T-cell (primary cell): ENCODE results near the gene ARL17B. TPM values are rescaled to one million over a fixed set of nuclear protein-coding genes. Genes with fewer than 3 reads are reported as not detected.
"Not testable (repeated sequence)": the region's sequence is repeated elsewhere in the genome, so short reads cannot be mapped to it uniquely, and the experiment has no call there.

Experiments
- ATAC-seq, 4 experiments: fragments of 200-7000 bp in 3 of 4; fragments of 150-1000 bp in 1 of 4; cut with Tn5 transposase; replicated peaks in 1 of 4; 1 replicate in 3 of 4; 2 replicates in 1 of 4; pipeline ENCODE4 v1.10.0; 2021; ENCODE audit warnings: moderate library complexity in 3 of 4, mild to moderate bottlenecking in 2 of 4, moderate number of reproducible peaks in 1 of 4
- CTCF ChIA-PET, 2 donors: fragments of 300-600 bp; sonication (Branson Sonifier 250); formaldehyde crosslinking; loops; one replicate each; lab custom pipeline; 2022; ENCODE audit warnings: antibody characterized with exemption in 2 of 2; lab: Charles Lee
- POLR2A ChIA-PET, 2 donors: fragments of 300-600 bp; sonication (Branson Sonifier 250); formaldehyde crosslinking; loops; one replicate each; lab custom pipeline; 2022; ENCODE audit warnings: antibody characterized with exemption in 2 of 2; lab: Charles Lee
- DNase-seq, 35 experiments: peaks; one replicate each; pipeline versions ENCODE4 v3.0.0 to v3.0.0-alpha.2; 2013 to 2023
- H3K27ac ChIP-seq: one replicate; pipeline ENCODE4 v1.5.1; 2013; ENCODE audit warnings: low read length
- H3K27me3 ChIP-seq, 2 experiments: replicated peaks in 1 of 2; 1 replicate in 1 of 2; 2 replicates in 1 of 2; pipeline versions ENCODE4 v1.6.1 to v1.7.0; 2013; ENCODE audit warnings: low read length in 1 of 2, mixed read lengths in 1 of 2; ENCODE audit not compliant: control insufficient read depth in 2 of 2, insufficient read depth in 2 of 2; ENCODE audit errors: extremely low read depth in 1 of 2
- H3K36me3 ChIP-seq, 2 donors: 1 replicate in 1 of 2; 2 replicates in 1 of 2; pipeline versions ENCODE4 v1.6.1 to v1.7.0; 2013; ENCODE audit warnings: low read length in 1 of 2; ENCODE audit not compliant: control insufficient read depth in 2 of 2, insufficient read depth in 1 of 2; ENCODE audit errors: extremely low read depth in 1 of 2
- H3K4me1 ChIP-seq, 2 experiments: 1 replicate in 1 of 2; 2 replicates in 1 of 2; pipeline versions ENCODE4 v1.6.1 to v1.7.0; 2013; ENCODE audit warnings: low read length in 2 of 2, mixed read lengths in 1 of 2; ENCODE audit not compliant: insufficient read depth in 2 of 2, control insufficient read depth in 1 of 2; ENCODE audit errors: extremely low read depth in 1 of 2
- H3K4me3 ChIP-seq, 2 donors: 1 replicate in 1 of 2; 2 replicates in 1 of 2; pipeline versions ENCODE4 v1.5.1 to v1.7.0; 2013; ENCODE audit warnings: mild to moderate bottlenecking in 2 of 2, low read length in 1 of 2, moderate library complexity in 1 of 2; ENCODE audit not compliant: control insufficient read depth in 1 of 2; ENCODE audit errors: extremely low read depth in 1 of 2
- H3K9me3 ChIP-seq: 2 replicates; pipeline ENCODE4 v1.7.0; 2013
- H3K27ac Mint-ChIP-seq, 2 donors: one replicate each; pipeline ENCODE4 v1.8.0; 2020 to 2021; ENCODE audit warnings: mild to moderate bottlenecking in 2 of 2, mixed read lengths in 2 of 2
- H3K27me3 Mint-ChIP-seq, 2 donors: one replicate each; pipeline ENCODE4 v1.8.0; 2021 to 2022; ENCODE audit warnings: mixed read lengths in 2 of 2
- H3K36me3 Mint-ChIP-seq: one replicate; pipeline ENCODE4 v1.8.0; 2021; ENCODE audit warnings: mixed read lengths
- H3K4me1 Mint-ChIP-seq, 3 donors: one replicate each; pipeline ENCODE4 v1.8.0; 2020 to 2022; ENCODE audit warnings: mixed read lengths in 3 of 3, mild to moderate bottlenecking in 1 of 3
- H3K4me3 Mint-ChIP-seq, 3 donors: one replicate each; pipeline ENCODE4 v1.8.0; 2020 to 2022; ENCODE audit warnings: mild to moderate bottlenecking in 3 of 3, mixed read lengths in 3 of 3, moderate library complexity in 3 of 3
- H3K9me3 Mint-ChIP-seq, 3 donors: one replicate each; pipeline ENCODE4 v1.8.0; 2020 to 2022; ENCODE audit warnings: mixed read lengths in 3 of 3
- WGBS: methylation state at CpG from one replicate; pipeline ENCODE4 v1.1.5; 2013; ENCODE audit warnings: missing lambda C conversion rate; ENCODE audit not compliant: insufficient coverage; 5-methylcytosine and 5-hydroxymethylcytosine counted together
- total RNA-seq, 35 experiments: library from RNA in 6 of 35; stranded (reverse) in 6 of 35; fragments of 120-200 nt in 1 of 35; gene quantifications; one replicate each; pipeline versions ENCODE4 v1.2.1 to v1.2.4 and lab custom pipeline; 2013 to 2026

ARL17B gene
- total RNA-seq, 5 donors from 2014 or later (not counting 1 experiment from before 2014, with no cell fraction given), result 16.6 to 49.2 (median 30.4) TPM

DNA sequence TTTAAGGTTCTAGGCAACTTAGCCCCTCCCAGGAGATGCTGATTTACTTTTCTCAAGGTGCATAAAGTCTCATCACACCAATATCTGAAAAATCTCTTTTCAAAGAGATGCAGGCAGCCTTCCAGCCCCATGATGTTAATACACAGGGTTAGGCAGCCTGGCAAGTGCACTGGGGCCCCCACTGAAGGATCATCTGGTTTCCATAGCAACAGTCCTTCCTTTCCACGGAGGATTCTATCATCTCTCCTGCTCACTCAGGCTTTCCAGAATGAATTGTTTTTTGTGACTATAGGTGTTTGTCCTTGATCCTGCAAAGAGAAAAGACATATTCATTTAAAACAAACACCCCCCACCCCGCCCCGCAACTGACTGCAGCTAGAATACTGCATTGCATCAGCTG is 6.0 kb upstream of the ARL17B start:
- ATAC-seq, DNase-seq, POLR2A ChIA-PET, H3K4me3 ChIP-seq, CTCF ChIA-PET, H3K9me3 Mint-ChIP-seq, H3K27ac ChIP-seq, H3K27me3 ChIP-seq, H3K36me3 Mint-ChIP-seq, H3K4me1 Mint-ChIP-seq, H3K4me3 Mint-ChIP-seq, H3K36me3 ChIP-seq, H3K4me1 ChIP-seq, H3K27me3 Mint-ChIP-seq, H3K9me3 ChIP-seq, H3K27ac Mint-ChIP-seq: not testable (repeated sequence)
- no CpG with 5 or more reads among the region's 3 CpGs for WGBS

DNA sequence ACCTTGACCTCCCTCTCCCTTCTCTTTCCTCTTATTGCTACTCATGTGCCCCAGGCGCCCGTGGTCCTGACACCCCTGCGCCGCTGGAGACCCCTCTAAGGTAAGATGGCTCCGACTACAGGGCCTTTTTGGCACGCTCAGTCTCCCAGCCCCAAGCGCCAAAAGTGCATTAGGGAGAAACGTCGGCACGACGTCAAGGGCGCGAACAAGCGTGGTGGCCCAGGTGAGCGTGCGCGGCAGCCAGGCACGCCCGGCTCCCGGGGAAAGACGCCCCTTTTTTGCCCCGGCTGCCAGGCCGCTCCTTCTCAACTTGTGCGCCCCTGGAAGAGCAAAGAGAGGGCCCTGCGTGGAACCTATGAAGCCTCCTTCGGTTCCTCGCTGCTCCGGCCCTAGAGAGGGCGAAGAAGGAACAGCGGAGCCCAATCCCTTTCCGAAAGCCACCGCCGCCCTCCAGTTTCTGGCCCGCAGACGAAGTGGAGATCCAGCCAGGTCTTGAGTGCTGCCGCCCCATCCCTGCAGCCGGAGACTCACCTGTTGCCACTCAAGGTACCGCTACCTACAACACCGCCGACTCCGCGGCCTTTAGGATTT is 326 bp downstream of the ARL17B start:
- H3K9me3 ChIP-seq, H3K27ac ChIP-seq, H3K27me3 Mint-ChIP-seq, H3K4me1 Mint-ChIP-seq, CTCF ChIA-PET, H3K36me3 Mint-ChIP-seq, H3K4me3 Mint-ChIP-seq, H3K9me3 Mint-ChIP-seq, DNase-seq, POLR2A ChIA-PET, H3K27ac Mint-ChIP-seq, H3K36me3 ChIP-seq, H3K4me3 ChIP-seq, H3K27me3 ChIP-seq, H3K4me1 ChIP-seq: not testable (repeated sequence)
- no CpG with 5 or more reads among the region's 42 CpGs for WGBS
- peak; percentile 55 to 63 (median 58) for ATAC-seq

DNA sequence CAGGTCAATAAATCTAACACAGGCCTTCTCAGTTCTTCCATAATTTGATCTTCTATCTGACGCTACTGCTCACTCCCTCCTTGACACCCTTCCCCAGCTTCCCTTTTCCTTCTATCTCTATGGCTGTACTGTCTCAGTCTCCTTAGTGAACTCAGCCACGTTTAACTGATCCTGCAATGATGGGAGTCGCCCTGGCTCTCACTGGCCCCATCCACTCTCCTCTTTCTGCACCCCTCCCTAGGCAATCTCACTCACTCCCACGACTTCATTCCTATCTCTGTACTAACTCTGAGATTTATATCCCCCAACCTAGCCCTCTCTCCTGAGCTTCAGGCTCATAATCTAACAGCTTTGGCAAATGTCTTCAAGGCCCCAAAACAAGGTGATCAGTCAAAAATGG is 7.7 kb downstream of the ARL17B start:
- H3K36me3 Mint-ChIP-seq, H3K27ac Mint-ChIP-seq, H3K9me3 ChIP-seq, H3K27ac ChIP-seq, H3K4me1 ChIP-seq, DNase-seq, H3K4me3 ChIP-seq, CTCF ChIA-PET, ATAC-seq, H3K27me3 ChIP-seq, POLR2A ChIA-PET, H3K9me3 Mint-ChIP-seq, H3K36me3 ChIP-seq, H3K27me3 Mint-ChIP-seq, H3K4me1 Mint-ChIP-seq, H3K4me3 Mint-ChIP-seq: not testable (repeated sequence)
- no CpG with 5 or more reads among the region's 4 CpGs for WGBS

DNA sequence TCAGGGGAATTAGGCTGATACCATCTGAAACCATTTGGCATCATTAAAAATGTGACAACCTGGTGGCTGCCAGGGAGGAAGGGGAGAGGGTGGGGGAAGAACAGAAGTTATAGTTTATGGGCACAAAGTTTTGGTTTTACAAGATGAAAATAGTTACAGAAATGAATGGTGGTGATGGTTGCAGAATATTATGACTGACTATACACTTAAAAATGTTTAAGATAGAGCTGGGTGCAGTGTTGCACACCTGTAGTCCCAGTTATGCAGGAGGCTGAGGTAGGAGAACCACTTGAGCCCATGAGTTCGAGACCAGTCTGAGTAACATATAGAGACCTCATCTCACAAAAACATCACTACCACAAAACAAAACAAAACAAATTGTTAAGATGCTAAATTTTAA is 12.5 kb downstream of the ARL17B start:
- no CpG with 5 or more reads among the region's 1 CpG for WGBS
- H3K27me3 ChIP-seq, CTCF ChIA-PET, H3K4me1 ChIP-seq, H3K27ac Mint-ChIP-seq, H3K27me3 Mint-ChIP-seq, H3K9me3 ChIP-seq, H3K36me3 Mint-ChIP-seq, POLR2A ChIA-PET, H3K9me3 Mint-ChIP-seq, H3K27ac ChIP-seq, DNase-seq, H3K4me1 Mint-ChIP-seq, H3K36me3 ChIP-seq, ATAC-seq, H3K4me3 Mint-ChIP-seq, H3K4me3 ChIP-seq: not testable (repeated sequence)

DNA sequence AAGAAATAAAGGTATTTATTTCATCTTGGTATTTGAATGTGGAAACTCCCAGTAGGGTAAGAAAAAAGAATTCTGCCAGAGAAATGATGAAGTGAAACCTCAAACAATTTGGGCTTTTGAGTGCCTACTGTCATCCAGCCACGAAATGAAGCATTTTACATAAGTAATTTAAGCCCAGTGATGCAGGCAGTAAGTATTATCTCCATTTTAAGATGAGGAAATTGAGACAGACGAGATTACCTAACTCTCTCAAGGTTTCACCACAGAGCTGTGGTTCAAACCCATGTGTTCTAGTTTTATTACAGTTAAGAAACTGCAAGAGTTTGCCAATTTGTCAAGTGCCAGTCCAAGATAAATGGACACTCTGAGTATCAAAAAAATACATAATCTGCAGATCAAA is 13.2 kb downstream of the ARL17B start:
- H3K36me3 Mint-ChIP-seq, CTCF ChIA-PET, H3K4me3 ChIP-seq, H3K9me3 ChIP-seq, POLR2A ChIA-PET, H3K4me1 ChIP-seq, H3K27ac Mint-ChIP-seq, H3K27ac ChIP-seq, H3K4me1 Mint-ChIP-seq, H3K36me3 ChIP-seq, H3K9me3 Mint-ChIP-seq, H3K27me3 ChIP-seq, DNase-seq, H3K4me3 Mint-ChIP-seq, H3K27me3 Mint-ChIP-seq: not testable (repeated sequence)
- ATAC-seq, result peak in 1 of 4 experiments; percentile 45
- WGBS, result no CpG with 5 or more reads among the region's 2 CpGs

DNA sequence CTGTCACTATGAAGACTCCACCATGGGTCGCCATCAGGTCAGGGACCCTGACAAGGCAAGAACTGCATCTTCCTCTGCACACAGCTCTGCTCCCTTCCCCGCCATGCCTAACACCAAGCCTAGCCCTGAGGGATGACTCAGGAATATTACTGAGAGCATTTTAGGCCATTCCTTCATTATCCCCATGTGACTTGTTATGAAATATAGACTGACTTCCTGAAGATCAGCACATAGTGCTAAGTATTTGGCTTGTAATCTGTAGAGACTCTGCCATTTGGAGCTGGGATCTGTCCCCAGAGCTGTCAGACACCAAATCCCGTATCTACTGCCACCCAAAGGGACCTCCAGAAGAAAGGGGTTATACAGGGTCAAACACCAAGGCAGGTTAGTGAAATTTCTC is 19.4 kb downstream of the ARL17B start:
- H3K27ac Mint-ChIP-seq, H3K9me3 ChIP-seq, H3K4me3 ChIP-seq, H3K36me3 ChIP-seq, DNase-seq, H3K27me3 Mint-ChIP-seq, H3K9me3 Mint-ChIP-seq, ATAC-seq, H3K4me3 Mint-ChIP-seq, H3K4me1 Mint-ChIP-seq, POLR2A ChIA-PET, H3K27ac ChIP-seq, H3K4me1 ChIP-seq, H3K36me3 Mint-ChIP-seq, CTCF ChIA-PET, H3K27me3 ChIP-seq: not testable (repeated sequence)
- WGBS, result no CpG with 5 or more reads among the region's 3 CpGs

DNA sequence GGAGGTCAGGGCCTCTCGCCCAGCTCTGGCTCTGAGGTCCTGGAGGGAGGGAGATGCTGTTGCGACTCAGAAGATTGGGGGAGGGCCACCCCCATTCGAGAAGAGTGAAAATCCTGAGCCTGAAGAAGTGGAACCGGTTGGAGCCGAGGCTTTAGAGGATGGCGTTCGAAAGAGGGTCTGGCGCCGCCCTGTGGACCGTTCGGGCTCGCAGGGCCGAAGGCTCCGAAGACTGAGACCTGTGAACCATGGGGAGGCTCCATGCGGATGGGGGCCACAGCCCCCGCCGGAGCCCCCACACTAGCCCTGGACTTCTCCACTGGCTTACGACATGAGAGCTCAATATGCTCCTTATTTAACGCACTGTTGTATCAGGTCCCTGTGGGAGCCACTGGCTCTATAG is 20.3 kb downstream of the ARL17B start:
- H3K36me3 ChIP-seq, H3K4me1 Mint-ChIP-seq, H3K27ac Mint-ChIP-seq, CTCF ChIA-PET, POLR2A ChIA-PET, H3K27me3 ChIP-seq, H3K4me1 ChIP-seq, H3K9me3 ChIP-seq, H3K9me3 Mint-ChIP-seq, H3K4me3 Mint-ChIP-seq, H3K27me3 Mint-ChIP-seq, DNase-seq, H3K27ac ChIP-seq, H3K4me3 ChIP-seq, H3K36me3 Mint-ChIP-seq: not testable (repeated sequence)
- ATAC-seq, result peak in 1 of 4 experiments; percentile 69
- WGBS, result no CpG with 5 or more reads among the region's 19 CpGs
